ENCODE data around the gene CCT8.
"Not testable (repeated sequence)": the region's sequence is repeated elsewhere in the genome, so short reads cannot be mapped to it uniquely, and the experiment has no call there.

Gene CCT8

GRCh38 chr21:29011236-29011635 is 62.2 kb downstream of the CCT8 start:
- DNase-seq = not testable (repeated sequence)

DNA sequence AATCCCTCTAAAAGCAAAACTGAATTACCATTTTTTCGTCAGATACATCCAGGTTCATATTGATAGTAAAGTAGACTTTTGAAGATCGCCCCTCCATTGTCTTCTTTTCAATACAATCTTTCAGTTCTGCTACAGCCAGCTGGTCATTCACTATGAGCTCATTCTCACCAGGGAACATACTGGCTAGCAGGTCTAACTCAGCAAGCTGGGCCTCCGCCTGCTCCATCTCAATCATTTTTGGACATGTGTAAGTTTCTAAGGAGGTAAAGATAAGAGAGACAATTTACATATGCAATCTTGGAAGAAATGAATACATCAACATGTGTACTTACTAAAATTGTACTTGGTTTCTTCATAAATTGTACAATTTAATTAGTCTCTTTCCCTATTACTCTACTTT is 65.1 kb downstream of the CCT8 start:
- DNase-seq = no peak

- DNase-seq = no peak
These were observed 65.6 kb downstream of the CCT8 start for GRCh38 chr21:29007810-29008209.

GRCh38 chr21:29007135-29007534 is 66.3 kb downstream of the CCT8 start:
- no peak for DNase-seq

Data from NCI-H446 treated with DMSO at 0.1 percent for 48 hours (cell line).